Activated CD8-positive, alpha-beta memory T cell treated with anti-CD3 and anti-CD28 coated beads for 24 hours (primary cell): ENCODE results near the gene ZNF273.
"Not testable (repeated sequence)": the region's sequence is repeated elsewhere in the genome, so short reads cannot be mapped to it uniquely, and the experiment has no call there.

ENCODE experiments used
- DNase-seq: peaks from one replicate; pipeline ENCODE4 v3.0.0-alpha.2; 2020

ZNF273 gene

GRCh38 chr7:64947252-64948000 is 44.4 kb downstream of the ZNF273 start:
- DNase-seq: no peak

- DNase-seq: not testable (repeated sequence)
Observed at GRCh38 chr7:64948774-64949173, 45.7 kb downstream of the ZNF273 start.

GRCh38 chr7:64950673-64951072 is 47.6 kb downstream of the ZNF273 start:
- DNase-seq: not testable (repeated sequence)

- DNase-seq: no peak
Observed at GRCh38 chr7:64951250-64951848, 48.3 kb downstream of the ZNF273 start.

GRCh38 chr7:64959072-64959747 is 56.1 kb downstream of the ZNF273 start:
- DNase-seq: no peak

GRCh38 chr7:64965594-64965993 is 62.5 kb downstream of the ZNF273 start:
- no peak for DNase-seq

GRCh38 chr7:64978497-64979203 is 75.6 kb downstream of the ZNF273 start:
- no peak for DNase-seq
